Gastrocnemius medialis (tissue), 4 donors: Measurements from ENCODE around the gene GBP7.

Source experiments
- CTCF ChIP-seq, 5 experiments: fragments of 450-650 bp in 3 of 5; fragments of 200-600 bp in 2 of 5; sonication (generic) in 2 of 5; IDR thresholded peaks in 4 of 5; conservative IDR thresholded peaks in 1 of 5; 1 replicate in 4 of 5; 2 replicates in 1 of 5; pipeline ENCODE4 v1.5.1; 2016 to 2019; ENCODE audit warnings: antibody characterized with exemption in 5 of 5, mild to moderate bottlenecking in 3 of 5, moderate library complexity in 3 of 5
- POLR2A ChIP-seq, 2 donors: fragments of 450-650 bp; IDR thresholded peaks; one replicate each; pipeline ENCODE4 v1.6.1; 2017; ENCODE audit warnings: antibody characterized with exemption in 2 of 2, mild to moderate bottlenecking in 2 of 2, moderate library complexity in 2 of 2

- TF ChIP-seq CTCF (IDR thresholded peaks at IDR 0.05 in 4 of 5, conservative IDR thresholded peaks at IDR 0.05 in 1 of 5) (no peak), POLR2A (IDR thresholded peaks at IDR 0.05) (no peak)
Measured at GRCh38 chr1:89104147-89104546, 71.7 kb downstream of the GBP7 start.
